MM.1S (cell line): ENCODE data around the gene NKX2-3.

ENCODE experiments used
- DNase-seq: peaks from one replicate; pipeline ENCODE4 v3.0.0-alpha.2; 2015
- H2AFZ ChIP-seq: fragments of 300-600 bp; sonication (generic); 2 replicates; pipeline ENCODE4 v1.6.0; 2016; ENCODE audit warnings: antibody characterized with exemption, low read length
- H3F3A ChIP-seq: fragments of 300-600 bp; sonication (generic); 2 replicates; pipeline ENCODE4 v1.6.1; 2016; ENCODE audit warnings: mild to moderate bottlenecking, antibody characterized with exemption, low read length, moderate library complexity, mixed read lengths; ENCODE audit not compliant: insufficient read depth
- H3K27ac ChIP-seq: fragments of 300-600 bp; sonication (generic); 2 replicates; pipeline ENCODE4 v1.5.1; 2016; ENCODE audit warnings: mild to moderate bottlenecking, low read length
- H3K27me3 ChIP-seq: fragments of 300-600 bp; sonication (generic); replicated peaks from 2 replicates; pipeline ENCODE4 v1.6.0; 2016; ENCODE audit warnings: low read length; ENCODE audit not compliant: insufficient read depth
- H3K36me3 ChIP-seq: fragments of 300-600 bp; sonication (generic); replicated peaks from 2 replicates; pipeline ENCODE4 v1.6.1; 2016; ENCODE audit warnings: mild to moderate bottlenecking, low read length, mixed read lengths; ENCODE audit not compliant: insufficient read depth
- H3K4me1 ChIP-seq: fragments of 300-600 bp; sonication (generic); 2 replicates; pipeline ENCODE4 v1.6.1; 2016; ENCODE audit warnings: low read length, mixed read lengths
- H3K4me2 ChIP-seq: fragments of 300-600 bp; sonication (generic); 2 replicates; pipeline ENCODE4 v1.6.0; 2016; ENCODE audit warnings: low read depth, low read length
- H3K4me3 ChIP-seq: fragments of 300-600 bp; sonication (generic); 2 replicates; pipeline ENCODE4 v1.5.1; 2016; ENCODE audit warnings: low read length, mixed read lengths
- H3K79me2 ChIP-seq: fragments of 300-600 bp; sonication (generic); 2 replicates; pipeline ENCODE4 v1.6.1; 2016; ENCODE audit warnings: mixed run types, low read length, mixed read lengths
- H3K9ac ChIP-seq: fragments of 300-600 bp; sonication (generic); 2 replicates; pipeline ENCODE4 v1.6.1; 2016; ENCODE audit warnings: low read length, mixed read lengths
- H3K9me2 ChIP-seq: fragments of 300-600 bp; sonication (generic); replicated peaks from 2 replicates; pipeline ENCODE4 v1.6.1; 2016; ENCODE audit warnings: mild to moderate bottlenecking, low read length, mixed read lengths; ENCODE audit not compliant: insufficient read depth
- H3K9me3 ChIP-seq: fragments of 300-600 bp; sonication (generic); replicated peaks from 2 replicates; pipeline ENCODE4 v1.6.1; 2016; ENCODE audit warnings: mild to moderate bottlenecking, low read length, mixed read lengths; ENCODE audit not compliant: insufficient read depth
- H4K20me1 ChIP-seq: fragments of 300-600 bp; sonication (generic); 2 replicates; pipeline ENCODE4 v1.6.1; 2016; ENCODE audit warnings: mild to moderate bottlenecking, low read length, moderate library complexity, mixed read lengths; ENCODE audit not compliant: insufficient read depth
- CTCF ChIP-seq: fragments of 300-600 bp; sonication (generic); IDR thresholded peaks from 2 replicates; pipeline ENCODE4 v1.5.1; 2016; ENCODE audit warnings: antibody characterized with exemption, low read length, mixed read lengths
- EZH2 ChIP-seq: fragments of 300-600 bp; sonication (generic); optimal IDR thresholded peaks from 2 replicates; pipeline ENCODE3; 2017; ENCODE audit warnings: low read depth, mild to moderate bottlenecking, antibody characterized with exemption, low read length, mixed read lengths
- EZH2phosphoT487 ChIP-seq: fragments of 300-600 bp; sonication (generic); IDR thresholded peaks from 2 replicates; pipeline ENCODE4 v1.6.1; 2018; ENCODE audit warnings: antibody characterized with exemption, low read length

The NKX2-3 gene

GRCh38 chr10:99489271-99489670, 43.5 kb upstream of the NKX2-3 start:
- Histone ChIP-seq H3K4me1 (no peaks in the 10 kb centered on the region), H4K20me1 (no peaks in the 10 kb centered on the region), H3F3A (no peaks in the 10 kb centered on the region), H2AFZ (no peak overlapping the region), H3K9me3 (no peaks in the 10 kb centered on the region), H3K79me2 (no peaks in the 10 kb centered on the region), H3K4me2 (no peak overlapping the region), H3K9ac (no peak overlapping the region), H3K27ac (no peak overlapping the region), H3K9me2 (no peaks in the 10 kb centered on the region), H3K4me3 (no peak overlapping the region), H3K27me3 (no peaks in the 10 kb centered on the region), H3K36me3 (no peaks in the 10 kb centered on the region)
- DNase-seq: peak; percentile 19
- TF ChIP-seq EZH2phosphoT487 (no peak), CTCF (no peak), EZH2 (no peak)

DNA sequence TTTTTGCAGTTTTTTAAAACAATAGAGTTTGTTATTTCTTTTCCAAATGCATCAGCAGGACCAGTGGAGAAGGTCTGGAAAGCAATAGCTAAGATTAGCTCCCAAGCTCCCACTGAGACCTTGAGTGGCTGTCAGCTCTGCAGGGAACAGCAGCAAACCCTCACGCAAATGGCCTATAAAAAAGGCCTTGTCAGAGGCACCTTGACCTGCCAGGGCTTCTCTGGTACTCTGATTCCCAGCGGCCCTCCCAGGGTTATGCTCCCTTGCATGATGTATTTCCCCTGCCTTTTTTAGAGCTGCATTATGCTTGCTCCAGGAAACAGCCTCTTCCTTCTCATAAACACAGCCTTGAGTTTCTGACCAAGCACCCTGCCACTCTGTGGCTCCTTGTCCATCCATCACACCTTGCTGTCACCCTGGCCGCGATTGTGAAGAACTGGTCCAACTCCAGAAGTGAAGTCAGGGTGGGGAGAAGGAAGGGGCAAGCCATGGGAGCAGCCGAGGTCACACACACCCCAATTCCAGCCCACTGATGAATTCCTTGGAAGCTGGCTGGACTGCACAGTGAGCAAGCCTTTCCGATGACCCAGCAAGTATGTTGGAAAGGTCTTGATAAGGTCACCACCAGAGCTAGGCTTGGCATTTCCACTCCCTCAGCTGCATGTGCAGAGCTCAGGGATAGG, 35.3 kb upstream of the NKX2-3 start:
- no peaks in the 10 kb centered on the region for H3K36me3 ChIP-seq
- H3K79me2 ChIP-seq: no peaks in the 10 kb centered on the region
- H3K9ac ChIP-seq: no peak overlapping the region
- H3K9me3 ChIP-seq: no peaks in the 10 kb centered on the region
- DNase-seq: no peak
- H3F3A ChIP-seq: no peaks in the 10 kb centered on the region
- no peaks in the 10 kb centered on the region for H3K9me2 ChIP-seq
- no peak overlapping the region for H3K4me2 ChIP-seq
- H3K4me3 ChIP-seq: no peak overlapping the region
- H3K27ac ChIP-seq: no peak overlapping the region
- no peaks in the 10 kb centered on the region for H4K20me1 ChIP-seq
- TF ChIP-seq EZH2: no peak
- no peak for TF ChIP-seq EZH2phosphoT487
- no peak for TF ChIP-seq CTCF
- H2AFZ ChIP-seq: no peak overlapping the region
- H3K27me3 ChIP-seq: no peaks in the 10 kb centered on the region
- H3K4me1 ChIP-seq: no peaks in the 10 kb centered on the region

DNA sequence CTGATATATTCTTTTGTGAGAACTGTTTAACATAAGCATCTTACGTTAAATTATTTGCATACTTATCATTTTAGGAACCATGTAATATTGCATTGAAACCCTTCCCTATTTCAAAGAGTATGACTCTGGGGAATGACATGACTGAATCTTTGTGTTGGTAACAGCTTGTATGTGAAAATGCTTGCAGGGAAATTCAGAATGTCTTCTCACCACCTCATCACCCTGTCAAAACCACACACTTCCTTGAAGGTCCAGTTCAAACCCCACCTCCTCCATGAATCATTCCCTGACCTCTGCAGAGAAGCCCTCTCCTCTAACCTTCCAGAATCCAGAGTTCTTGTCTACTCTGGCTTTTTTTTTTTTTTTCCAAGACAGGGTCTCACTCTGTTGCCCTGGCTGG, 26.3 kb upstream of the NKX2-3 start:
- H3K27ac ChIP-seq: no peak overlapping the region
- no peak overlapping the region for H3K4me3 ChIP-seq
- no peaks in the 10 kb centered on the region for H3K9me3 ChIP-seq
- H4K20me1 ChIP-seq: no peaks in the 10 kb centered on the region
- H3K27me3 ChIP-seq: no peaks in the 10 kb centered on the region
- DNase-seq: no peak
- H3K79me2 ChIP-seq: no peaks in the 10 kb centered on the region
- H3K4me2 ChIP-seq: no peak overlapping the region
- no peaks in the 10 kb centered on the region for H3F3A ChIP-seq
- no peaks in the 10 kb centered on the region for H3K9me2 ChIP-seq
- no peaks in the 10 kb centered on the region for H3K4me1 ChIP-seq
- no peaks in the 10 kb centered on the region for H3K36me3 ChIP-seq
- TF ChIP-seq EZH2: no peak
- TF ChIP-seq CTCF: no peak
- TF ChIP-seq EZH2phosphoT487: no peak
- H2AFZ ChIP-seq: no peak overlapping the region
- no peak overlapping the region for H3K9ac ChIP-seq
